NCI-H2081 treated with DMSO at 0.1 percent for 48 hours (cell line): ENCODE results near the gene SIRT6.
"Not testable (repeated sequence)": the region's sequence is repeated elsewhere in the genome, so short reads cannot be mapped to it uniquely, and the experiment has no call there.

Experiments
- DNase-seq: peaks from one replicate; lab custom pipeline; 2025; lab: John Stamatoyannopoulos, UW

SIRT6 gene

GRCh38 chr19:4199699-4200293 lies 17.4 kb upstream of the SIRT6 start:
- no peak for DNase-seq

DNA sequence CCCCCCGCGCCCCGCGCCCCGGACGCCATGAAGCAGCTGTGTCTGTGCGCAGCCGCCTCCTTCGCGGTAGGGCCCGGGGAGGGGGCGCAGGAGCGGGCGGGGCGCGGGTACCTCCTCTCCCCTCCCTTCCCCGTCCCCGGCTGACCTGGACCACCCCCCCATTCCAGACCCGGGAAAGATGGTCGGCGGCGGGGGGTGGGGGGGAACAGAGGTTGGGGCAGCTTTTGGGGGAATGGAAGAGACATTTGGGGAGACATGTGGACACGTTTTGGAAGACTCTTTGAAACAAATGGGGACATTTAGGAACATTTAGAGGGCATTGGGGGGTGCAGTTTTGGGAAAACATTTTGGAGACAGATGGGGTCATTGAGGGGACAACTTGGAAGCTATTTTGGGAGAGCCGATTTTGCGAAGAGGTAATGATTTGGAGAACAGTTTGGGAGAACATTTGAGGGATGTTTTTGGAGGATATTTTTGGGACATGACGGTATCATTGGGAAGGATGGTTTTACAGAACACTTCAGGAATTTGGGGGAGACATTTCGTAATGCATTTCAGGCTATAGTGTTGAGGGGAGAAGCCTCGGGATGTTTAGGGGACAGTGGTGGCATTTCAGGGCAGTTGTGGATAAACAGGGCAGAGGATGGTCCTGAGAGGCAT lies 16.2 kb upstream of the SIRT6 start:
- DNase-seq = no peak

- DNase-seq = no peak
These were observed 15.5 kb upstream of the SIRT6 start for GRCh38 chr19:4197625-4198466.

- no peak for DNase-seq
These were observed 14.9 kb upstream of the SIRT6 start for GRCh38 chr19:4197228-4197624.

GRCh38 chr19:4196587-4197148 lies 14.3 kb upstream of the SIRT6 start:
- DNase-seq = no peak

- DNase-seq = no peak
These were observed 13.6 kb upstream of the SIRT6 start for GRCh38 chr19:4196009-4196408.

DNA sequence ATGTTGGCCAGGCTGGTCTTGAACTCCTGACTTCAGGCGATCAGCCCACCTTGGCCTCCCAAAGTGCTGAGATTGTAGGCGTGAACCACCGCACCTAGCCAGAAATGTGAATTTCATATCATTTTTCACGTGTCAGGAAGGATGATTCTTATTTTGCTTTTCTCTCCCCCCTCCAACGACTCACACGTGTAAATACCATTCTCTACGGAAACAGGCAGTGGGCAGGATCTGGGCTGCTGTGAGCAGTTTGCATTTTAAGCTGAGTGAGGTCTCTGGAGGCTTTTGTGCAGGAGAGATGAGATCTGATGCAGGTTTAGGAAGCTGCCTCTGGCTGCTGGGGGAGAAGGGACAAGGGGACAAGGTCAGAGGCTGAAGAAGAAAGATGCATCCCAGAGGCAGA lies 12.0 kb upstream of the SIRT6 start:
- no peak for DNase-seq

- DNase-seq = not testable (repeated sequence)
These were observed 10.2 kb upstream of the SIRT6 start for GRCh38 chr19:4192537-4192936.

- no peak for DNase-seq
These were observed 7.3 kb upstream of the SIRT6 start for GRCh38 chr19:4189641-4190040.

DNA sequence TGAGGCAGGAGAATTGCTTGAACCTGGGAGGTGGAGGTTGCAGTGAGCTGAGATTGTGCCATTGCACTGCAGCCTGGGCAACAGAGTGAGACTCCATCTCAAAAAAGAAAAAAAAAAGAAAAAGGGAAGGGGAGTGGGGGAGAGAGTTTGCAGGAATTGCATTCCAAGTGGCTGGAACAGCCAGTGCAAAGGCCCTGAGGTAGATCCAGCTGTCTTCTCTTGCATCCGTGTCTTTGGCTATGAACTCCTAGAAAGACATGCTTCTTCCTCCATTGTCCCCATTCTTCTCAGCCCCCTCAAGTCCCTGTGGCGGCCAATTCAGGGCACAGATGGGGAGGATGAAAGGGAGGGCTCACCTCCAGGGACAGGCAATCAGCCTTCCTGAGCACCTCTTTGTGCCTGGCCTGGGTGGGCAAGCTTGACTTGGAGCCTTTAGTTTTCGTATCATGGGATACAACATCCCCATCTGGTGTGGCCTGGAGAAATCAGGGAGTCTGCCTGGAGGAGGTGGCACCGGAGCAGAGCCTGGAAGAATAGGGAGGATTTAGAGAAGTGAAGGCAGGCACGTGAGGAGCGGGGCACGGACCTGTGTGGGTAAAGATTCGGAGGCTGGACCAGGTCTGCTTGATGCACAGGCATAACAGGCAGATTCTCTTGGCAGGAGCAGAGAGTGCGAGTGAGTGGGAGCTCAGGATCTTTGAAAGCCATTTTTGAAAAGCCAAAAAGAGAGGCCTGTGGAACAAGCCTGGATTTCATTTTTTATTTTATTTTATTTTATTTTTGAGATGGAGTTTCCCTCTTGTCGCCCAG lies 5.2 kb upstream of the SIRT6 start:
- DNase-seq = no peak

- no peak for DNase-seq
These were observed 4.0 kb upstream of the SIRT6 start for GRCh38 chr19:4186087-4186993.

GRCh38 chr19:4185413-4186086 lies 3.2 kb upstream of the SIRT6 start:
- DNase-seq = no peak

DNA sequence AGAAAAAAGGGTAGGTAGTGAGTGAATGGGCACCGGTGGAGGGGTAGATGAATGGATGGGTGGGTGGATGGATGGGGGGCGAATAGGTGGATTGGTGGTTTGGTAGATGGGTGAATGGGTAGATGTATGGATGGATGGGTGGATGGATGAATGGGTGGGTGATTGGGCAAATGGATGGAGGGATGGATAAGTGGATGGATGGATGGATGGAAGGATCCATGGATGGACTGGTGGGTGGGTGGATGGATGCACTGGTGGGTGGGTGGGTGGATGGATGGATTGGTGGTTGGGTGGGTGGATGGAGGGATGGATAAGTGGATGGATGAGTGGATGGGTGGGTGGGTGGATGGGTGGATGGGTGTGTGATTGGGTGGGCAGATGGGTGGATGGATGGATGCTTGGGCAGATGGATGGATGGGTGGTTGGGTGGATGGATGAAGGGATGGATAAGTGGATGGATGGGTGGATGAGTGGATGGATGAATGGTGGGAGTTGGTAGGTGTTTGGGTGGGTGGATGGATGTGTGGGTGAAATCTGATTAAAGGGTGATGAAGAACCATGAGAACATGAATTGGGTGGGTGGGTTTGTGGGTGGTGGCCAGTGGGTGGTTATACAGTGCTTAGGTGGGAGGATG lies 2.5 kb upstream of the SIRT6 start:
- no peak for DNase-seq

DNA sequence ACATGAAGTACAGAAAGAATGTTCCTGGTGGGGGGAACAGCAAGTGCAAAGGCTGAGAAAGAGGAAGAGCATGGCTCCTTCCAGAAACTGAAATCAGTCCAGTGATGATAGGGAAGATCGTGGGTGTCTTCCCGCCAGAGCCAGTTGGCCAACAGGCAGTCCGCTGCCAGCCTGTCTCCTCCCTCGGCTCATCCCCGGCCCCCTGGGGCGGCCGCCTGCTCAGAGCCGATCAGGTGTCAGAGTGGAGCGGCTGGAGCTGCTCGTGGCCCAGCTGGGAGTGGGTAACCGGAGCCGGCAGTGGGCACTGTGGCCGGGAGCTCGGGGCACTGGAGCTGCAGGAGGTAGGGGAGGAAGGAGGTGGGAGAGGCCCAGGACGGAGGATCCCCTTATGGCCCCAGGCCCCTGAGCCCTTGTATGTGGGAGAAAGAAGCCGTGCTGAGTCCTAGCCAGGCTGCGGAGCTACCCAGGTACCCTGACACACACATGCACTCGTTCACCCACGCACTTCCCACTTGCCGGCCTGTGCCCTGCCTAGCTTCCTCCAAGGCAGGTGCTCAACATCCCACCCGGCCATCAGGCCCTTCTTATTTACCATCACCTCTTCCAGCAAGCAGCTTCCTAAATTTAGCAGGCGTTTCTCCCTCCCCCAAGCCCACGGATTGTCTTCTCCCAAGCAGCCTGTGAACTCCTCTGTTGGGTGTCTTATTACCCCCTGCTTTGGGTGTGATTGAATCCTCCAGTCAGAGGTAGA lies 1.8 kb upstream of the SIRT6 start:
- no peak for DNase-seq

DNA sequence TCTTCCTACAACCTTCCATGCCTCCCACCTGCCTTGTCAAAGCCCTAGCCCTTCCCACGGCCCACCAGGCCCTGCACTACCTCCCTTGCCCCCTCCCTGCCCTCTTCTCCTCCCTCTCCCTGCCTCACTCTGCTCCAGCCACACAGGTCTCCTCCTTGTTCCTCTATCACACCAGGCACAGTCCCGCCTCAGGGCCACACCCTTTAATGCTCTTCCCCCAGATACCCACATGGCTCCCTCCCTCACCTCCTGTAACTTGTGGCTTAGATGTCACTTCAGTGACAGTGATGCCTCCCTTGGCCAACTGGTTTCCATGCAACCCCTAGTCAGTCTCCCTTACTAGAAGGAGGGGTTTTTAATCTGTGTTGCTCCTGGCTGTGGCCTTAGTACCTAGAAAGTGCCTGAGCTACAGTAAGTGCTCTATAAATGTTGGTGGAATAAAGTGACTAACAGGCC lies 1.3 kb downstream of the SIRT6 start:
- no peak for DNase-seq

DNA sequence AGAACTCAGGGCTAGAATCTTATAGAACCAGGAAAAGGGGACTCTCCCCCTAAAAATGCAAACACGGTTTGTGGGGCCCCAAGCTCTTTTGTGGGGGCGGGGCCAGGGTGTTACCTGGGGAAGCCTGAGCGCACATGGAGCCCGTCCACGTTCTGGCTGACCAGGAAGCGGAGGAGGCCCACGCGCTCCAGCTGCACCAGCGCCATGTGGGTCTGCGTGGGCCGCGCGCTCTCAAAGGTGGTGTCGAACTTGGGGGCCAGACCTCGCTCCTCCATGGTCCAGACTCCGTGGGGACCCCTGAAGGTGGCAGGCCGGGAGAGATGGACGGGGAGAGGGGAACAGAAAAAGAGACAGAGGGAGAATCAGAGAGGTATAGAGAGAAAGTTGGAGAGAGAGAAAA lies 3.4 kb downstream of the SIRT6 start:
- DNase-seq = no peak

DNA sequence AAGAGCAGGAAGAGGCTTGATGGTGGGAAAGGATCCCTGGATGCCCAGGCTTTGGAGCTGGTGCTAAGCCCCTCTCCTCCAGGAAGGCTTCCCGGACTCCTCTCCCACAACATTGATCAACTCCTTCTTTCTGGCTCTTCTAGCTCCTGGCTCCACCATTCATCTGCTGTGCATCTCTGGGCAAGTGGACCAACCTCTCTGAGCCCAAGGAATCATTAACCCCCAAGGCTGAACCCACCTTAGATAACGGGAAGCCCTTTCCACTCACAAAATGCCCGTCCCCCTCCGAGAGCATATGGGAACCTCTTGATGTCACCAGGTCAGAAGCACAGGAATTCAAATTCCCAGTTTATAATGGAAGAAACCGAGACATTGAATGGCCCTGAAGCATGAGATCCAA lies 5.2 kb downstream of the SIRT6 start:
- DNase-seq = no peak

- no peak for DNase-seq
These were observed 6.8 kb downstream of the SIRT6 start for GRCh38 chr19:4175669-4175931.

DNA sequence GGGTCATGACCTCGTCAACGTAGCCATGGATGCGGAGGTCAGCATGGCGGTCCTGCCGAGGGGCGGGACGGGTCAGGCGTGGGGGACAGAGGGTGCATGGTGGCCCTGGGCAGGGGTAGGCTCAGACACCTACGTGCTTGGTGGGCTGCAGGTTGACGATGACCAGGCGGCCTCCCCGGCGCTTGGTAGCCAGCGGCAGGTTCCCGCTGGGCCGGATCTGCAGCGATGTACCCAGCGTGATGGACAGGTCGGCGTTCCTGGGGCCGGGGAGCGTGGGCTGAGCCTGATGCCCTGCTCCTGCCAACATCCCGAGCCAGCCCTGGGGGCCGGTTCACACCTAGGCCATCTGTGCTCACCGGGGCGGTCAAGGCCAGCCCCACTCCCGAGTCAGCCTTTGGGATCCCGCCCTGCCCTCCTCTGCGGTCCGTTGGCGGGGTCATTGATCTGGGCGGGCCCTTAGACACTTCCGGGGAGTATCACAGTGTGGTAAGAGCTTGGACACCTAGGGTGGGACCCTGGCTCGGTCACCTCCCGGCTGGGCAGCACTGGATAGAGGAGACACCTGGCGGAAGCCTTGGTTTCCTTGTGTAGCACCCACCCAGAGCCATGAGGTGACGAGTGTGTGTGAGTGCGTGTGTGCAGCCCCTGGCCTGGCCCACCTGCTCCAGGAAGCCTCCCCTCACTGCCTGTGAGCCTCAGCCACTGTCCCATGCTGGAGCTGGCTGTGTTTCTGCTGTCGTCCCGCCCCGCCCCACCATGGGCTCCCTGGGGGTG lies 7.3 kb downstream of the SIRT6 start:
- no peak for DNase-seq
